ENCODE data around the gene C1QL3. TPM values are rescaled to one million over a fixed set of nuclear protein-coding genes. Genes with fewer than 3 reads are reported as not detected.

Gene C1QL3
- total and polyA plus RNA-seq, 2 of the 4 experiments (the other 2 are of a cell fraction): not detected

GRCh38 chr10:16566202-16566805, 44.6 kb upstream of the C1QL3 start:
- no peaks in the 10 kb centered on the region for H3K36me3 ChIP-seq (ENCODE audit: control insufficient read depth, insufficient read depth, low read length)
- in situ Hi-C loops (cut with MboI; ENCODE audit: low sequenced_read_pairs) (no loop called here), dilution Hi-C loops (cut with HindIII; ENCODE audit: low sequenced_read_pairs, unreplicated experiment) (no loop called here), intact Hi-C loops (cut with micrococcal nuclease) (no loop called here)
- ATAC-seq (ENCODE audit: low read depth) (no peak), DNase-seq (no peak)
- H2BK20ac ChIP-seq (ENCODE audit: low read depth, low read length): no peak overlapping the region
- no peaks in the 10 kb centered on the region for H3K9me3 ChIP-seq (ENCODE audit: control insufficient read depth, insufficient read depth, low read length)
- TF ChIP-seq CTCF (conservative IDR thresholded peaks at IDR 0.05; ENCODE audit: low read depth, low read length): no peak
- no peak for TF ChIP-seq RCOR1 (IDR thresholded peaks at IDR 0.05; ENCODE audit: insufficient replicate concordance, low read length)
- no peak for TF ChIP-seq POLR2A (IDR thresholded peaks at IDR 0.05; ENCODE audit: low read depth, low read length)
- TF ChIP-seq RAD21 (IDR thresholded peaks at IDR 0.05; ENCODE audit: low read length): no peak
- TF ChIP-seq FOS (IDR thresholded peaks at IDR 0.05; ENCODE audit: low read depth, low read length): no peak
- no peak for TF ChIP-seq USF2 (IDR thresholded peaks at IDR 0.05; ENCODE audit: low read depth, low read length)
- no peak for TF ChIP-seq SMC3 (IDR thresholded peaks at IDR 0.05; ENCODE audit: low read depth, low read length)
- TF ChIP-seq MAFK (IDR thresholded peaks at IDR 0.05; ENCODE audit: low read depth, low read length): no peak
- no peak for TF ChIP-seq BHLHE40 (IDR thresholded peaks at IDR 0.05; ENCODE audit: low read depth, low read length)
- TF ChIP-seq MAZ (IDR thresholded peaks at IDR 0.05; ENCODE audit: borderline replicate concordance, low read depth, low read length): no peak
- no peak for TF ChIP-seq MXI1 (IDR thresholded peaks at IDR 0.05; ENCODE audit: borderline replicate concordance, low read depth, low read length)
- TF ChIP-seq RFX5 (IDR thresholded peaks at IDR 0.05; ENCODE audit: low read depth, low read length): no peak
- TF ChIP-seq ELK1 (IDR thresholded peaks at IDR 0.05; ENCODE audit: borderline replicate concordance, low read depth, low read length): no peak
- TF ChIP-seq NFE2L2 (IDR thresholded peaks at IDR 0.05; ENCODE audit: low read depth, low read length): no peak
- no peak for TF ChIP-seq CEBPB (IDR thresholded peaks at IDR 0.05; ENCODE audit: low read depth, low read length)
- TF ChIP-seq CHD1 (IDR thresholded peaks at IDR 0.05; ENCODE audit: low read depth, low read length): no peak
- no peak overlapping the region for H3K56ac ChIP-seq (ENCODE audit: extremely low read depth, insufficient read depth, low read length)
- H3K4ac ChIP-seq (ENCODE audit: low read depth, low read length): no peak overlapping the region
- H2BK120ac ChIP-seq (ENCODE audit: low read depth, low read length): no peak overlapping the region
- POLR2A ChIA-PET (ENCODE audit: unreplicated experiment): no interaction called here
- no TSS peak for BruUV-seq (replicated peaks)
- H2AK9ac ChIP-seq (replicated peaks; ENCODE audit: low read depth, low read length, poor library complexity): no peak overlapping the region
- H3K4me2 ChIP-seq (ENCODE audit: low read depth, low read length): no peak overlapping the region
- H3K27ac ChIP-seq (ENCODE audit: insufficient read depth, low read length): no peak overlapping the region
- H2BK5ac ChIP-seq (ENCODE audit: low read depth, low read length, poor library complexity, severe bottlenecking): no peak overlapping the region
- H3K23ac ChIP-seq (ENCODE audit: low read depth, low read length): no peak overlapping the region
- H3K79me1 ChIP-seq (ENCODE audit: low read depth in 1 of 2, low read length in 2 of 2): no peaks in the 10 kb centered on the region
- no peak overlapping the region for H4K5ac ChIP-seq (ENCODE audit: low read depth, low read length)
- WGBS, 2 experiments (ENCODE audit: extremely low coverage in 2 of 2, insufficient read length in 1 of 2): 38% methylated on average over 5 of the region's 7 CpGs; no CpG with 5 or more reads in 1 of the 2 experiments
- H3K18ac ChIP-seq (ENCODE audit: low read depth, low read length): no peak overlapping the region
- 0 out of 2 replicates have a peak overlapping the region, but pooled peaks have one; percentile 10 for H3K4me3 ChIP-seq (ENCODE audit: insufficient read depth, low read depth, low read length)
- H4K8ac ChIP-seq (ENCODE audit: low read depth in 2 of 2, low read length in 2 of 2): no peak overlapping the region
- CTCF ChIA-PET: interaction anchor here (0.6 kb wide), 1 partner anchor 208 kb away, joined by 3 read pairs; no protein-coding TSS in a partner anchor
- H2AK5ac ChIP-seq (ENCODE audit: low read depth, low read length): no peak overlapping the region
- no peak overlapping the region for H3K14ac ChIP-seq (replicated peaks; ENCODE audit: low read depth, low read length)
- H4K91ac ChIP-seq (ENCODE audit: insufficient read depth, low read depth, low read length): no peak overlapping the region
- H2AFZ ChIP-seq (replicated peaks; ENCODE audit: low read length, poor library complexity): no peak overlapping the region
- H2BK15ac ChIP-seq (ENCODE audit: low read depth, low read length): no peak overlapping the region
- H3K9me1 ChIP-seq (ENCODE audit: insufficient read depth, low read length): no peaks in the 10 kb centered on the region
- no peaks in the 10 kb centered on the region for H3K27me3 ChIP-seq (ENCODE audit: control insufficient read depth, insufficient read depth, low read length)
- no peaks in the 10 kb centered on the region for H4K20me1 ChIP-seq (ENCODE audit: insufficient read depth, low read length)
- no peak overlapping the region for H3K9ac ChIP-seq (ENCODE audit: low read depth, low read length)
- H3K4me1 ChIP-seq (ENCODE audit: control insufficient read depth, insufficient read depth, low read length): no peaks in the 10 kb centered on the region
